MM.1S (cell line): ENCODE results near the gene APOC1.

Source experiments
- DNase-seq: peaks from one replicate; pipeline ENCODE4 v3.0.0-alpha.2; 2015
- H2AFZ ChIP-seq: fragments of 300-600 bp; sonication (generic); 2 replicates; pipeline ENCODE4 v1.6.0; 2016; ENCODE audit warnings: antibody characterized with exemption, low read length
- H3F3A ChIP-seq: fragments of 300-600 bp; sonication (generic); 2 replicates; pipeline ENCODE4 v1.6.1; 2016; ENCODE audit warnings: mild to moderate bottlenecking, antibody characterized with exemption, low read length, moderate library complexity, mixed read lengths; ENCODE audit not compliant: insufficient read depth
- H3K27ac ChIP-seq: fragments of 300-600 bp; sonication (generic); 2 replicates; pipeline ENCODE4 v1.5.1; 2016; ENCODE audit warnings: mild to moderate bottlenecking, low read length
- H3K27me3 ChIP-seq: fragments of 300-600 bp; sonication (generic); replicated peaks from 2 replicates; pipeline ENCODE4 v1.6.0; 2016; ENCODE audit warnings: low read length; ENCODE audit not compliant: insufficient read depth
- H3K36me3 ChIP-seq: fragments of 300-600 bp; sonication (generic); replicated peaks from 2 replicates; pipeline ENCODE4 v1.6.1; 2016; ENCODE audit warnings: mild to moderate bottlenecking, low read length, mixed read lengths; ENCODE audit not compliant: insufficient read depth
- H3K4me1 ChIP-seq: fragments of 300-600 bp; sonication (generic); 2 replicates; pipeline ENCODE4 v1.6.1; 2016; ENCODE audit warnings: low read length, mixed read lengths
- H3K4me2 ChIP-seq: fragments of 300-600 bp; sonication (generic); 2 replicates; pipeline ENCODE4 v1.6.0; 2016; ENCODE audit warnings: low read depth, low read length
- H3K4me3 ChIP-seq: fragments of 300-600 bp; sonication (generic); 2 replicates; pipeline ENCODE4 v1.5.1; 2016; ENCODE audit warnings: low read length, mixed read lengths
- H3K79me2 ChIP-seq: fragments of 300-600 bp; sonication (generic); 2 replicates; pipeline ENCODE4 v1.6.1; 2016; ENCODE audit warnings: mixed run types, low read length, mixed read lengths
- H3K9ac ChIP-seq: fragments of 300-600 bp; sonication (generic); 2 replicates; pipeline ENCODE4 v1.6.1; 2016; ENCODE audit warnings: low read length, mixed read lengths
- H3K9me2 ChIP-seq: fragments of 300-600 bp; sonication (generic); replicated peaks from 2 replicates; pipeline ENCODE4 v1.6.1; 2016; ENCODE audit warnings: mild to moderate bottlenecking, low read length, mixed read lengths; ENCODE audit not compliant: insufficient read depth
- H3K9me3 ChIP-seq: fragments of 300-600 bp; sonication (generic); replicated peaks from 2 replicates; pipeline ENCODE4 v1.6.1; 2016; ENCODE audit warnings: mild to moderate bottlenecking, low read length, mixed read lengths; ENCODE audit not compliant: insufficient read depth
- H4K20me1 ChIP-seq: fragments of 300-600 bp; sonication (generic); 2 replicates; pipeline ENCODE4 v1.6.1; 2016; ENCODE audit warnings: mild to moderate bottlenecking, low read length, moderate library complexity, mixed read lengths; ENCODE audit not compliant: insufficient read depth
- EZH2 ChIP-seq: fragments of 300-600 bp; sonication (generic); optimal IDR thresholded peaks from 2 replicates; pipeline ENCODE3; 2017; ENCODE audit warnings: low read depth, mild to moderate bottlenecking, antibody characterized with exemption, low read length, mixed read lengths
- EZH2phosphoT487 ChIP-seq: fragments of 300-600 bp; sonication (generic); IDR thresholded peaks from 2 replicates; pipeline ENCODE4 v1.6.1; 2018; ENCODE audit warnings: antibody characterized with exemption, low read length
- TF ChIP-seq, protein P1 (sequence below): fragments of 300-600 bp; sonication (generic); IDR thresholded peaks from 2 replicates; pipeline ENCODE4 v1.5.1; 2016; ENCODE audit warnings: antibody characterized with exemption, low read length, mixed read lengths

Gene APOC1

DNA sequence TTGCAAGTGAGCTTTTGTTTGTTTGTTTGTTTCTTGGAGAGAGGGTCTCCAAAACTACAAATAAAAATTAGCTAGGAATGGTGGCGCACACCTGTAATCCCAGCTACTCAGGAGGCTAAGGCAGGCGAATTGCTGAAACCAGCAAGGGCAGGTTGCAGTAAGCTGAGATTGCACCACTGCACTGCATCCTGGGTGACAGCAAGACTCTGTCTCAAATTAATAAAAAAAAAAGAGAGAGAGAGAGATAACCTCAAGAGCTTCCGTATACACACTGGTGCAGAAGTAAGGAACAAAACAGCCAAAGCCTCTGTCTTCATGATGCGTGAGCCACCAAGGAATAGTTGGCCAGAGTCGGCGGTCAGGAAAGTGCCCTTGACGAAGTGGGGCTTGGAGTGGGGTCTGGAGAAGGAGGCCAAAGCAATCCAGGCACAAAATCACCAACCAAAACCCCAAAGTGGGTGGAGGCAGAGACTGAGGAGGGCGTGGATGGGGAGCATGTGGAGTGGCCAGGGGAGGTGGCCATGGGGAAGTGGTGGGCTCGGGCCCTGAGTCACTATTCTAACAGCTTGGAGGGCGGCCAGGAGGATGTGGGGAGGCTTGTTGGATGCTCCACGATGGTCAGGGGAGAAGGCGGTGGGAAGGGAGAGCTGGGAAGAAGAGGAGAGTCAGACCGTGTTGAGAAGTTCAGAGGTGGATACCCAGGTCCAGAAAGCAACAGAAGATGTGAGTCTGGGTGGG is 44.5 kb upstream of the APOC1 start:
- Histone ChIP-seq H3K4me1 (no peaks in the 10 kb centered on the region), H3K27ac (no peak overlapping the region), H2AFZ (no peak overlapping the region), H3K27me3 (peaks cover 89% of the 10 kb centered on the region), H3K9ac (no peak overlapping the region), H3K9me2 (no peaks in the 10 kb centered on the region), H3K79me2 (no peaks in the 10 kb centered on the region), H3K4me2 (no peak overlapping the region), H3K4me3 (no peak overlapping the region), H3K9me3 (no peaks in the 10 kb centered on the region), H3F3A (no peaks in the 10 kb centered on the region), H4K20me1 (no peaks in the 10 kb centered on the region), H3K36me3 (no peaks in the 10 kb centered on the region)
- no peak for DNase-seq
- TF ChIP-seq, protein P1, sequence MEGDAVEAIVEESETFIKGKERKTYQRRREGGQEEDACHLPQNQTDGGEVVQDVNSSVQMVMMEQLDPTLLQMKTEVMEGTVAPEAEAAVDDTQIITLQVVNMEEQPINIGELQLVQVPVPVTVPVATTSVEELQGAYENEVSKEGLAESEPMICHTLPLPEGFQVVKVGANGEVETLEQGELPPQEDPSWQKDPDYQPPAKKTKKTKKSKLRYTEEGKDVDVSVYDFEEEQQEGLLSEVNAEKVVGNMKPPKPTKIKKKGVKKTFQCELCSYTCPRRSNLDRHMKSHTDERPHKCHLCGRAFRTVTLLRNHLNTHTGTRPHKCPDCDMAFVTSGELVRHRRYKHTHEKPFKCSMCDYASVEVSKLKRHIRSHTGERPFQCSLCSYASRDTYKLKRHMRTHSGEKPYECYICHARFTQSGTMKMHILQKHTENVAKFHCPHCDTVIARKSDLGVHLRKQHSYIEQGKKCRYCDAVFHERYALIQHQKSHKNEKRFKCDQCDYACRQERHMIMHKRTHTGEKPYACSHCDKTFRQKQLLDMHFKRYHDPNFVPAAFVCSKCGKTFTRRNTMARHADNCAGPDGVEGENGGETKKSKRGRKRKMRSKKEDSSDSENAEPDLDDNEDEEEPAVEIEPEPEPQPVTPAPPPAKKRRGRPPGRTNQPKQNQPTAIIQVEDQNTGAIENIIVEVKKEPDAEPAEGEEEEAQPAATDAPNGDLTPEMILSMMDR: no peak
- TF ChIP-seq EZH2 (no peak), EZH2phosphoT487 (no peak)

DNA sequence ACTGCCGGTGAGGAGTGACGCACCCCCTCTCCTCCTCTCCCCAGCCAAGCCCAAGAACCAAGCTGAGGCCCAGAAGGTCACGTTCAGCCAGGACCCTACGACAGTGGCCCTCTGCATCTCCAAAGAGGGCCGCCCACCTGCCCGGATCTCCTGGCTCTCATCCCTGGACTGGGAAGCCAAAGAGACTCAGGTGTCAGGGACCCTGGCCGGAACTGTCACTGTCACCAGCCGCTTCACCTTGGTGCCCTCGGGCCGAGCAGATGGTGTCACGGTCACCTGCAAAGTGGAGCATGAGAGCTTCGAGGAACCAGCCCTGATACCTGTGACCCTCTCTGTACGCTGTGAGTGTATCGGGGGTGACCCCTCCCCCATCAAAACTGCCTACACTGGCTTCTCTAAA is 42.6 kb upstream of the APOC1 start:
- no peaks in the 10 kb centered on the region for H3K4me1 ChIP-seq
- no peaks in the 10 kb centered on the region for H3K79me2 ChIP-seq
- no peaks in the 10 kb centered on the region for H4K20me1 ChIP-seq
- H3K36me3 ChIP-seq: no peaks in the 10 kb centered on the region
- H3K9ac ChIP-seq: no peak overlapping the region
- H3K9me2 ChIP-seq: no peaks in the 10 kb centered on the region
- no peak overlapping the region for H3K27ac ChIP-seq
- no peak for TF ChIP-seq EZH2
- TF ChIP-seq, protein P1: no peak
- TF ChIP-seq EZH2phosphoT487: no peak
- H2AFZ ChIP-seq: no peak overlapping the region
- no peak overlapping the region for H3K4me3 ChIP-seq
- peaks cover 89% of the 10 kb centered on the region for H3K27me3 ChIP-seq
- H3F3A ChIP-seq: no peaks in the 10 kb centered on the region
- DNase-seq: no peak
- H3K9me3 ChIP-seq: no peaks in the 10 kb centered on the region
- no peak overlapping the region for H3K4me2 ChIP-seq

DNA sequence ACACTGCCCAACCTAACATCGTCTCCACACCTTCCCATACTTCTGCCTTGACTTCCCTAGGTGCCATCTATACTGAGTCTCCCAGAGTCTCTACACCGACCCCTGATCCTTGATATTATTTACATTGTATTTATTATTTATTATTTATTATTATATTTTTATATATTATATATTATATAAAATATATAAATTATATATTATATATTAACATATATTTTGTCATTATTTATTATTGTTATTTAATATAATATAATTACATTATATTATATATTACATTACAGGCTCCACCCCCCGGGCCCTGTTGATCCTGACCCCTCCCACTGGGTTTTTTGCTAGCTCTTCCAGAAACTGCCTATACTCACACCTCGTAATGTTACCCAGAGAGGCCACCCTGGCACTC is 41.7 kb upstream of the APOC1 start:
- Histone ChIP-seq H3K27me3 (peaks cover 91% of the 10 kb centered on the region), H4K20me1 (no peaks in the 10 kb centered on the region), H3K4me1 (no peaks in the 10 kb centered on the region), H3K9me2 (no peaks in the 10 kb centered on the region), H3F3A (no peaks in the 10 kb centered on the region), H3K4me2 (no peak overlapping the region), H3K79me2 (no peaks in the 10 kb centered on the region), H3K4me3 (no peak overlapping the region), H3K9me3 (no peaks in the 10 kb centered on the region), H3K36me3 (no peaks in the 10 kb centered on the region), H3K9ac (no peak overlapping the region), H3K27ac (no peak overlapping the region), H2AFZ (no peak overlapping the region)
- DNase-seq: no peak
- no peak for TF ChIP-seq EZH2
- no peak for TF ChIP-seq EZH2phosphoT487
- TF ChIP-seq, protein P1: no peak
